Measurements from ENCODE around the gene TMIE.

- TF ChIP-seq, protein P1, sequence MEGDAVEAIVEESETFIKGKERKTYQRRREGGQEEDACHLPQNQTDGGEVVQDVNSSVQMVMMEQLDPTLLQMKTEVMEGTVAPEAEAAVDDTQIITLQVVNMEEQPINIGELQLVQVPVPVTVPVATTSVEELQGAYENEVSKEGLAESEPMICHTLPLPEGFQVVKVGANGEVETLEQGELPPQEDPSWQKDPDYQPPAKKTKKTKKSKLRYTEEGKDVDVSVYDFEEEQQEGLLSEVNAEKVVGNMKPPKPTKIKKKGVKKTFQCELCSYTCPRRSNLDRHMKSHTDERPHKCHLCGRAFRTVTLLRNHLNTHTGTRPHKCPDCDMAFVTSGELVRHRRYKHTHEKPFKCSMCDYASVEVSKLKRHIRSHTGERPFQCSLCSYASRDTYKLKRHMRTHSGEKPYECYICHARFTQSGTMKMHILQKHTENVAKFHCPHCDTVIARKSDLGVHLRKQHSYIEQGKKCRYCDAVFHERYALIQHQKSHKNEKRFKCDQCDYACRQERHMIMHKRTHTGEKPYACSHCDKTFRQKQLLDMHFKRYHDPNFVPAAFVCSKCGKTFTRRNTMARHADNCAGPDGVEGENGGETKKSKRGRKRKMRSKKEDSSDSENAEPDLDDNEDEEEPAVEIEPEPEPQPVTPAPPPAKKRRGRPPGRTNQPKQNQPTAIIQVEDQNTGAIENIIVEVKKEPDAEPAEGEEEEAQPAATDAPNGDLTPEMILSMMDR (IDR thresholded peaks at IDR 0.05), result no peak
- no peak for TF ChIP-seq POLR2A (IDR thresholded peaks at IDR 0.05)
Observed at GRCh38 chr3:46700772-46701171, 420 bp upstream of the TMIE start.
